Erythroblast (primary cell): ENCODE measurements around the gene ABCG2.
"Not testable (repeated sequence)": the region's sequence is repeated elsewhere in the genome, so short reads cannot be mapped to it uniquely, and the experiment has no call there.

ENCODE experiments used
- DNase-seq, 2 experiments: peaks; one replicate each; lab custom pipeline; 2025; lab: John Stamatoyannopoulos, UW
- GATA1 ChIP-seq: IDR thresholded peaks from 2 replicates; pipeline ENCODE4 v1.6.1; 2011; ENCODE audit warnings: low read depth, mild to moderate bottlenecking, control low read depth, low read length, moderate library complexity
- POLR2A ChIP-seq: IDR thresholded peaks from 2 replicates; pipeline ENCODE4 v1.6.1; 2011; ENCODE audit warnings: mild to moderate bottlenecking, low read length

The ABCG2 gene

DNA sequence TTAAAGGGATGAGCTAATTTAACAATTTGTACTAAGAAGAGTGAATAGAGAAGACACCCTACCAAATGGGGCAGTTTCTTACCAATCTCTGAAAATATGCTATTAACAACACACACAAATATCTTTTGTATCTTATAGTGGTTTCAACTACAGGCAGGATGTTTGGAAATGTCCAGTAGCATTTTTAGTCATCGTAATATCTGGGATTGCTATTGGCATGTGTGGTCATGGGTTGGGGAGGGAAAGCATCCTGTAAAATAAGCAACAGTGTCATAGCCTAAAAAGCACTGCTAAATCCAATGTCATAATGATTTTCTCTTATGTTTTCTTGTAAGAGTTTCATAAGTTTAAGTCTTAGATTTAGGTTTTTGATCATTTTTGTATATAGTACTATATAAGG, 29.3 kb upstream of the ABCG2 start:
- TF ChIP-seq GATA1, result no peak
- no peak for DNase-seq

DNA sequence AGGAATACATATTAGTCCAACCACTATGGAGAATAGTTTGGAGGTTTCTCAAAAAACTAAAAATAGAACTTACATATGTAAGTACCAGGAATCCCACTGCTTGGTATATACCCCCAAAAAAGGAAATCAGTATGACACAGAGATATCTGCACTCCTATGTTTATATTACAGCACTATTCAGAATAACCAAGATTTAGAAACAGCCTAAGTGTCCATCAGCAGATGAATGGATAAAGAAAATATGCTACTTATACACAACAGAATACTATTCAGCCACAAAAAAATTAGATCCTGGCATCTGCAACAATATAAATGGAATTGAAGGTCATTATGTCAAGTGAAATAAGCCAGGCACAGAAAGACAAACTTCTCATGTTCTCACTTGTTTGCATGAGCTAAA, 27.5 kb upstream of the ABCG2 start:
- TF ChIP-seq GATA1, result no peak
- no peak for TF ChIP-seq POLR2A

DNA sequence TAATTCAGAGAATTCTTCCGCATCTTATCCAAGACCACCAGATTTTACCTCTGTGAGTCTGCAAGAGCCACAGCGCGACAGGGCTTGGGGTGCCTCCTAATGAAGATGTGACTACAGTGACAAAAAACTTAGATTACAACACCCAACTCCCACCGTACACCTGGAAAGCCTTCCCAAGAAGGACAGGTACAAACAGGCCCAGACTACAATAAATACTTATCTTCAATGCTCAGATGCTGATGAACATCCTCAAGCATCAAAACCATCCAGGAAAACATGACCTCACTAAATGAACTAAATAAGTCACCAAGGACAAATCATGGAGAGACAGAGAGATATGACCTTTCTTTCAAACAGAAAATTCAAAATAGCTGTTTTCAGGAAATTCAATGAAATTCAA, 20.8 kb upstream of the ABCG2 start:
- no peak for TF ChIP-seq POLR2A
- TF ChIP-seq GATA1, result no peak
- no peak for DNase-seq

More for the DNA sequence above, 27.5 kb upstream of the ABCG2 start:
- DNase-seq, result no peak

DNA sequence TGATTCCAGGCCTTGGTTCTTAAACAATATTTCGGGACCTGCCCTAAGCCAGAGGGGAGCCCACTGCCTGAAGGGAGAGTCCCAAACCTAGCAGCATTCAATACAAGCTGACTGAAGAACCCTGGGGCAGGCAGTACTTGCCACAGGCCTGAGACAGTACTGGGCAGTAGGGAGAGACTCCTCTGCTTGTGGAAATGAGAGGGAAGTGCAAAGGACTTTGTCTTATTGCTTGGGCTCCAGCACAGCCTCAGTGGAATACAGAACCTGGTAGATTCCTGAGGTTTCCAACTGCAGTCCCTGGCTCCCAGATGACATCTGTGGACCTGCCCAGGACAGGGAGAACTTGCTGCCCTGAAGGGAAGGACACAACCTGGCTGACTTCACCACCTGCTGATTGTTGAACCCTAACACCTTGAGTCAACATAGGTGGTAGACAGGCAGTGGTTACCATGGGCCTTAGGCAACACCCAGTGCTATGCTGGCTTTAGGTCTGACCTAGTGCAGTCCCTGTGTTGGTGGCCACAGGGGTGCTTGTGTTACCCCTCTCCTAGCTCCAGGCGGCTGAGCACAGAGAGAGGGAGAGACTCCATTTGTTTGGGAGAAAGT, 20.3 kb upstream of the ABCG2 start:
- DNase-seq, result no peak

DNA sequence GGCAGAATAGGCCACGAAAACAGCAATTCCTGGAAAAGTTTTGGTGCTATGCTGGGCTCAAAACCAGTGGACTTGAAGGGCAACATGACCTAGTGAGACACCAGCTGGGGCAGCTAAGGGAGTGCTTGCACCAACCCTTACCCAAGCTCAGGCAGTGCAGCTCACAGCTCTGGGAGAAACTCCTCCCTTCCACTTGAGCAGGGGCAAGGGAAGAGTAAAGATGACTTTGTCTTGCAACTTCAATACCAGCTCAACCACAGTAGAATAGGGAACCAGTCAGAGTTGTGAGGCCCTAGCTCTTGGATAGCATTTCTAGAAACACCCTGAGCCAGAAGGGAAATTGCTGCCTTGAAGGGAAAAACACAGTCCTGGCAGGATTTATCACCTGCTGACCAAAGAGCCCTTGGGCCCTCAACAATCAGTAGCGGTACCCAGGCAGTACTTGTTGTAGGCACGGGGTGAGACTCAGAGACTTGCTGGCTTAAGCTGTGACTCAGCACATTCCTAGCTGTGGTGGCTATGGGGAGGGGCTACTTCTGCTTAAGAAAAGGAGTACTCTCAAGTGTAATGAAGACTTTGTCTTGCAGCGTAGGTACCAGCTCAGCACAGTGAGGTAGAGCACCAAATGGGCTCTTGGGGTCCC, 19.7 kb upstream of the ABCG2 start:
- DNase-seq, result peak; percentile 84 to 85
- no peak for TF ChIP-seq POLR2A
- TF ChIP-seq GATA1, result no peak

More for the DNA sequence above, 20.3 kb upstream of the ABCG2 start:
- TF ChIP-seq POLR2A (no peak), GATA1 (no peak)

DNA sequence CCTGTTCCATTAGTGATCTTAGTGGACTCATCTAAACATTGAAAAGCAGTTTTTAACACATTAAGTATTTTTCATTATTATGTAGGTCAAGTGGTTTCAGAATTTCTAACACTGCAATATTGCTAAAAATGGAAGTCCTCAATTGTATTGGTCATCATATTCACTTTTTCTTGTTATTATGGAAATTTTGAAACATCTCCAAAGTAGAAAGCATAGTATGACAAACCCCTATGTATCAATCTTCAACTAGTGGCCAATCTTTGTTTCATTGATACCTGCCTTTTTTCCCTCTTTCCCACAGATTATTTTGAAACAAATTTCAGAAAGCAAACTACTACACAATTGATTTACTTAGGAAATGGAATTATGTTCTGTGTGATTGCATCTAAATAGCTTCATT, 14.5 kb upstream of the ABCG2 start:
- TF ChIP-seq POLR2A, result no peak
- TF ChIP-seq GATA1, result no peak
- no peak for DNase-seq

DNA sequence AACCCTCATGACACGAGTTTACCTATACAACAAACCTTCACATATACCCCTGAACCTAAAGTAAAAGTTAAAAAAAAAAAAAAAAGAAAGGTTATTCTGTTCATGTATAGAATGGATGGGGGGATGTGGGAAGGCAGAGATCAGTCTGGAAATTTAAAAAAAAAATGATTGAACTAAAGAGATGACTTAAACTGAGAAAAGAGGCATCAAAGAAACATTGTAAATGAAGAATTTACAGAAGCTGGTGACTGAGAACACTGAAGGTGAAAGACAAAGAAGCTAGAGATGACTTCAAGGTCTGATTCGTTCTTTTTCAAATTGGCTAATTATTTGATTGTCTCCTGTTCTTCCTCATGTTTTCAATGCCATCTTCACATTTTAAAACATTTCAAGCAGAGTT, 12.8 kb upstream of the ABCG2 start:
- TF ChIP-seq GATA1 (no peak), POLR2A (no peak)
- no peak for DNase-seq

DNA sequence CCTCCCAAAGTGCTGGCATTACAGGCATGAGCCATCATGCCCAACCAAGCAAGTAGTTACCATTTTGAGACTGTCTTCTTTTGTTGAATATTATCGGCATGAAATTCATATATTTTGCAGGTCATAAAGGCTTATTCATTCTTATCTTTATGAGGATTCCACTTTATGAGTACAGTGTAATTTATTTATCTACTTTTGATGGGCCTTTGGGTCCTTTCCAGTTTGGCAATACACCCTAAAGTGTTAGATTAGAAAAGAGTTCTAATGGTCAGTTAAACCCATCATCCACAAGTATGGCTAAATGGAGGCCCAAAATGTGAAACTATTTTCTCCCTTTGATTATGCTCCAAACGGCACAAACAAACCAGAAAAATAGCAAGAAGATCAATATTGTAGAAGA, 10.9 kb upstream of the ABCG2 start:
- DNase-seq, result no peak
- TF ChIP-seq POLR2A (no peak), GATA1 (no peak)

DNA sequence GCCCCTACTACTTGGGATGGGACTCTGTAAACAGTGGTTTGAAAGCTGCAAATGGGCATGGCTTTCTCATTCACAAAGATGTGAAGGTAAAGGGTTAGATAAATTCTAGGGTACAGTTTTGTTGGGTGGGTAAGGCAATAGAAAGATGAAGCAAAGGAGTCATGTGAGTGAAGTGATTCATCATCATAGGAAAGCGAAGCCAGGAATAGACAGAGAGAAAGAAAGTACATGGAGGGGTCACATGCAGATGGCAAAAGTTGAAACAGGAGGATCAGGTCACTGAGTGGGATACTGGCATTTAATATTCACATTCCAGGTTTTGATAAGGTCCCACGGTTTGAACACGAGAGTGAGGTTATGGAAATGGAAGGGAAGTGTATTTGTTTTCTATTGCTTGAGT, 8.2 kb upstream of the ABCG2 start:
- TF ChIP-seq POLR2A (no peak), GATA1 (no peak)
- no peak for DNase-seq

DNA sequence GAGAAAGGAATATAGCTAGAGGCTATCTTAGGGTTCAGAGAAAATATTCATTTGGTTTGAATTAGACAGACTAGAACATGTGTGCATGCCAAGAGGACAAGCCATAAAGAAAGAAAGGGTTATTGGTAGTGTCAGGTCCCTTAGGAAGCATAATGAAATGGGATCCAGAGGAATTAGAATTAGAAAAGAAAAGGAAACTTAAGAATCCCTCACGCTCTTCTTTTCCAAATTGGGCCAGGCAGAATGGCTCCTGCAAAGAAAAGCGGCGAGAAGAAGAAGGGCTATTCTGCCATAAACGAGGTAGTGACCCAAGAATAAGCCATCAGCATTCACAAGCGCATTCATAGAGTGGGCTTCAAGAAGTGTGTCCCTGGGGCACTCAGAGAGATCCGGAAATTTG, 4.9 kb upstream of the ABCG2 start:
- TF ChIP-seq GATA1 (no peak), POLR2A (no peak)

DNA sequence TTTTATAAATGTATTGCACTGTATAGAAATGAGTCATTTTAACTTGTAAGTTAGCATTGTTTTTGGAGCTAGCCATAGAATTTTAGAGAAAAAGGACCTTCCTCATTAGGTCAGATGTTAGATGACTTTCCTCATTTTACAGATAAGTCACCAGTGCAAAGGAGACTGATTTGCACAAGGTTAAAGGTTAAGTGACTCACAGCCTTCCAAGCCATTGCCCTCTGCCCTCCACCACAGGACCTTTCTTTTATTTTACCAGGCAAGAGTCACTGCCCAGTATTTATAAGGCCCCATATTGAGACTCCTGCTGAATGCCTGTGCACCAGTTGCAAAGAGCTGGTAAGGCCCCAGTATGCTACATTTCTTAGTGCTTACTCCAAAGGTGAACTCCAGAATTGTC, 4.2 kb upstream of the ABCG2 start:
- TF ChIP-seq POLR2A, result no peak
- DNase-seq, result no peak

More for the DNA sequence above, 4.9 kb upstream of the ABCG2 start:
- no peak for DNase-seq

DNA sequence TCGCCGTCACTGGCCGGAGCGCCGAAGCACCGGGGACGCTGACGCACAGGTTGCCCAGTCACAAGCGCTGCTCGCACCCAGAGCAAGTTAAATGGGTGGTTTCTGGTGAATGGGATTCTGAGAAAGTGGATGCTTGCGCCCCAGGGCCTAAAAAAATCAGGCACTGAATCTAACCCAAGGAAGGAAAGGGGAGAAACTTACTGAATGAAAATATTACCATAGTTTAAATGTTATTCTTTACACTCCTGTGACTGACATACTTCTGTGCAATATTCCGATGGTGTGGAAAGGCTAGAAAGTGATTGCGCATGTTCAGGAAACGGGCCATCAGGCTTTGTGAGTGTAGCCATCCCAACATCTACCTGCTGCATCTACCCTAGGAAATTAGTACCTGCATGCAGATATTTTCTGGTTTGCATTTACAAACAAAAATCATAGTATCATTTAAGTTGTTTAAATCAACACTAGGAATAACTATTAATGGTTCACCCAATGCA, 838 bp upstream of the ABCG2 start:
- TF ChIP-seq GATA1 (no peak), POLR2A (peak; percentile 4)
- no peak for DNase-seq

DNA sequence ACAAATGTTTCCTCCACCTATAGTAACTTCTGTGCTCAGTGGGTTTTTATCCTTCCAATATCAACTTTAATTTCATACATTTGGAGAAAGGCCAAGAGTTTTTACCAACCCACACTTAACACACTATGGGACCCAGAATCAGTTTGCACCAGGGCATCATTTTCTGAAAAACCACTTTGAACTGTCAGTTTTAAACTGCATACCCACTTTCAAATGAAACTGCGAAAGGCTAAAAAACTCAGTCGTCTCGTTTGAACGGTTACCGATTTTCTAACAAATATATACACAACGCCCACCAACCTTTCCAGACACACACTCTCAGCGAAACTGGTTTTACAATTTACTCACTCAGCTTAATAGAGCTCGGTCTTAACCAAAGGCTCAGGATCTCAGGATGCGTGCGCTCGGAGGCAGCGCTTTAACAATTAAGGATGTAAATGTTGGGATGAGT, 376 bp downstream of the ABCG2 start:
- TF ChIP-seq POLR2A, result no peak
- no peak for TF ChIP-seq GATA1
- no peak for DNase-seq

DNA sequence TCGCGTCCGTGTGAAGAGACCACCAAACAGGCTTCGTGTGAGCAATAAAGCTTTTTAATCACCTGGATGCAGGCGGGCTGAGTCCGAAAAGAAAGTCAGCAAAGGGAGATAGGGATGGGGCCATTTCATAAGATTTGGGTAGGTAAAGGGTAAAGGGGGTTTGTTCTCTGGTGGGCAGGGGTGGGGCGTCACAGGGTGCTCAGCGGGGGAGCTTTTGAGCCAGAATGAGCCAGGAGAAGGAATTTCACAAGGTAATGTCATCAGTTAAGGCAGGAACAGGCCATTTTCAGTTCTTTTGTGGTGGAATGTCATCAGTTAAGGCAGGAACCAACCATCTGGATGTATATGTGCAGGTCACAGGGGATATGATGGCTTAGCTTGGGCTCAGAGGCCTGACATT, 6.1 kb downstream of the ABCG2 start:
- DNase-seq, result not testable (repeated sequence)

DNA sequence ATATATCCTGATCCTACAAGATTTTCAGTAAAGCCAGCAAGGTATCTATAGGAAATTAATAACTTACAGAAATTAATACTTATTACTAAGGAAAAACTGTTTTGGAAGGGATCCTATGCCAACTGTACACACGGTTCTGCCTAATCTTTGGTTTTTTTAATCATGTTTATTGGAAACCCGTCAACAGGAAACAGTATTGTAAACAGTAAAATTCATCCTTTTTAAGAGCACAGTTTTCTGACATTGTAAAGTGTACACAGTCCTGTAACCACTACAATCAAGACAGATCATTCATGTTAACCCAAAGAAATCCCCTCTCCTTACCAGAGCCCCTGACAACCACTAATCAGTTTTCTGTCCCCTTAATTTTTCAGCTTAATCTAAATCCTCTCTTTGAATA, 9.9 kb downstream of the ABCG2 start:
- no peak for TF ChIP-seq GATA1
- TF ChIP-seq POLR2A, result no peak
- no peak for DNase-seq
